ENCODE results near the gene C11orf52.
"Not testable (repeated sequence)": the region's sequence is repeated elsewhere in the genome, so short reads cannot be mapped to it uniquely, and the experiment has no call there.

C11orf52 gene

GRCh38 chr11:111913031-111913861 lies 5.5 kb upstream of the C11orf52 start:
- DNase-seq: no peak

DNA sequence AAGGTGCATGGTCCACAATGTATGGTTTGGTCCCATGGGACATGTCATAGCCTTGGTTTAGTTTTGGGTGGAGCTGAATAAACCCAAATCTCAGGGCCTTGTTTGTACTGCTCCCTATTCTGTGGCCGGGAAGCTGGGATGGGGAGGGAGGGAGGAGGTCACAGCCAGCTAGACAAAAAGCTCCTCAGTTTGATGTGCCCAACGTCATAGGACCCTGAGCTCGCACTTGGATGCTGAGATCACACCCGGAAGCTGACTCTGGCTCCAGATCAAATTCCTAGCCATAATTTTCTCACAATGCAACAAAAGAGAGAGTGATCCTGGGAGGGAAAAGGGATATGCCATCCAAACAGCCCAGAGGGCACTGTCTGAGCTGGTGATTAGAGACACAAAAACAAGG lies 4.7 kb upstream of the C11orf52 start:
- peak; percentile 55 for DNase-seq

- DNase-seq: no peak
These were observed 1.9 kb upstream of the C11orf52 start for GRCh38 chr11:111916768-111917167.

DNA sequence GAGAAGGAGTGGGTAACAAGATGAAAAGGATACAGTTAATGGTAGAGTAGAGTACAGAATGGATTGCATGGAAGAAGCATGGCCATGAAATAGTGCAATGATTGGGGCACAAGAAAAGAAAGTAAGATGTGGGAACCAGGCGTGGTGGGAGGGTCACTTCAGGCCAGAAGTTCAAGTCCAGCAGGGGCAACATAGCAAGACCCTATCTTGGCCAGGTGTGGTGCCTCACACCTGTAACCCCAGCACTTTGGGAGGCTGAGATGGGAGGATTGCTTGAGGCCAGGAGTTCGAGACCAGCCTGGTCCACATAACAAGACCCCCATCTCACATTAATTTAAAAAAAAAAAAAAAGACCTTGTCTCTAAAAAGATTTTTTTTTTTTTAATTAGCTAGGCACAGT lies 1.4 kb upstream of the C11orf52 start:
- no peak for DNase-seq

GRCh38 chr11:111917788-111918187 lies 925 bp upstream of the C11orf52 start:
- DNase-seq: no peak

DNA sequence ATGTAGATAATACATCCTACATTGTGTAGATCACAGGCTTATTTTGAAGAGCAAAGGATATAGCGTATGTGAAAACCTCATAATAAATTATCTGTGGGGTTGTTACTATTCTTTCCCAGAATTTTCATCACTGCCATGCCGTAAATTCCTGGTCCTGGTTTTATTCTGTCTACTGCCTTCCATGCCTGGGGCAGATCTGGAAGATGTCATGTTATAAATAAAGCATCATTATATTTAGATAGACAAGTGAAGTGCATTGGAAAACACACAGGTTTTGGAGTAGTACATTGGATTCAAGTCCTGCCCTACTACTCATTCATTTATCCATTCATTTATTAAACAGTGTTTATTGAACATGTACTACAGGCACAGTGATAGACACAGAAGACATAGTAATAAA lies 2.2 kb downstream of the C11orf52 start:
- no peak for DNase-seq

DNA sequence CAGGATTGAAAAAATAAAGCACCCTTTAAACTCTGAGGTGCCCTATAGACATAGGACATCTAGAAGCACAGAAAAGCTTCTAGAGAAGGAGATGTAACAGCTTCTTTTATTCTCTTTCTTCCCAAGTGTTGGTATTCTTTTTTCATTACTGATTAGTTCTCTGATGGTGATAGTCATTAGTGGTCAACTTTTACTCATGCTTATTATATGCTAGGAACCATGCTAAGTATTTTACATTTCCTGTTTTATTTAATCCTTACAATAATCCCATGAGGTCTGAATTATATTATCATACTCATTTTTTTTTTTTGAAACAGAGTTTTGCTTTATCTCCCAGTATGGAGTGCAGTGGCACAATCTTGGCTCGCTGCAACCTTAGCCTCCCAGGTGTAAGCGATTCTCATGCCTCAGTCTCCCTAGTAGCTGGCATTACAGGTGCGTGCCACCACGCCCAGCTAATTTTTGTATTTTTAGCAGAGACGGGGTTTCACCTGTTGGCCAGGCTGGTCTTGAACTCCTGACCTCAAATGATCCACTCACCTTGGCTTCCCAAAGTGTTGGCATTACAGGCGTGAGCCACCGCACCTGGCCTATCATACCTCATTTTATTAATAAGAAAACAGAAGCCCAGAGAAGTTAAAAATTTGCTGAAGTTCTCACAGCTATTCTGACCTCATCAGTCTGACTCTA lies 3.0 kb downstream of the C11orf52 start:
- no peak for DNase-seq

DNA sequence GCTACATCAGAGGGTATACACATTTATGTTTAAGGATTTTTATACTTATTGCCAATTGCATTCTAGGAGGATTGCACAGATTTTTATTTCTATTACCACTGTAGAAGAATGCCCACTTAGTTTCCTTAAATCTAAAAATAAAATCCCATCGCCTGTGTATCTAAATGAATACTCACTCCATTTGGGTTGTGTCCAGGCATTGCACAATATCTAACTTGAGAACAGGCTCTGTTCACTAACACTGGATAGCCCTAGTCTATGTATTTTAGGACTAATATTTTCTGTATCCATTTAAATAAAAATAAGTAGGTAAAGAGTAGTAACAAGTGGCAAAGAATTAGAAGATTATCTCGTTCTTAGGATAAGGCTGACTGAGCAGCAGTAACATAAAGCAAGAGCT lies 4.1 kb downstream of the C11orf52 start:
- peak; percentile 89 for DNase-seq

DNA sequence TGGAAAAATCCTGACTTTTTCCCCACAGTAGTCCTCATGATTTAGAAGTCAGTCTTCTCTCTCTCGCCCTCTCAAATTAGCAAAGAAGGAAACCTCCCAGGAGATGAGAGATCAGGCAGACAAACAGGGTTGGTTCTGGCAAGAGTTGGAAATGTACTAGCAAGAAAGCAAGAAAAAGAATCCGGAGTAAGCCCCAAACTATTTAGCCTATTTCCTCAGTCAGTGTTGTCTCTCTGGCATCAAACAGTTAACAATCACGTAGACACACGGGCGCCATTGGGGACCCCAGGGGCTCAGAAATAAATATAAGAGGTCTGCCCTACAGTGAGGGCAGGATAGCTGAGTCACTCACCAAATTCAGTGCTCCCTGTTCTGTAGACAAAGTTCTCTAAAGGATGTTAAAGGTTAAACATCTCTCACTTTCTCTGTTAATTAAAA lies 4.7 kb downstream of the C11orf52 start:
- DNase-seq: peak; percentile 72

DNA sequence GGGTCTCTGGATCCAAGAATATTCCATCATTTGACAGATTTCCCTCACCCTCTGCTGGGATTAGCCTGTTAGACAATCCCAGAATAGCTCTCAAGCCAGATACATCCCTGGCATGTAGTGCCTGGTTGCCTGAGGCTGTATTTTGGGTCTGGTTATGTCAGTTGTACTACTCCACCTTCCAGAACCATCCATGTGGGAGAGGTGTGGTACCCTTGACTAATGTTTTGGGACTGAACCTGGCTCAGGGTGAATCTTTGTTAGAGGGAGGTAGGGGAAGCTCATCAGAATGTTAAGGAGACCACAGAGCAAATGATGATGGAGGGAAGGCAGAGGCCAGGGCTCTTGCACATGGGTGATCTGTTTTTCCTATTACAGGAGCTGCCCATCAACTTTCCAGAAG lies 5.2 kb downstream of the C11orf52 start:
- DNase-seq: no peak

DNA sequence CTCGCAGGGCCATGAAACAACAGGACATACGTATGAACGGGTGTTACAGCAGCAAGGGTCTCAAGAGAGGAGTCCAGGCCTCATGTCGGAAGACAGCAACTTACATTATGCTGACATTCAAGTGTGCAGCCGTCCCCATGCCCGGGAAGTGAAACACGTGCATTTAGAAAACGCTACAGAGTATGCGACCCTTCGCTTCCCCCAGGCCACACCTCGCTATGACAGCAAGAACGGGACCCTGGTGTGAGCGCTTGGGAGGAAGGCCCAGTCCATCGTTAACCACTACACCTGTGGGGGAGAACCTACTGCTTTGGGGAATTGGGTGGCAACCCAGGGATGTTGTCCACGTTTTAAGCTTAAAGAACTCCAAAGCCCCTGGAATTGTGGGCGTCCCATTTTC lies 7.2 kb downstream of the C11orf52 start:
- DNase-seq: no peak

GRCh38 chr11:111926505-111927391 lies 8.0 kb downstream of the C11orf52 start:
- peak; percentile 96 for DNase-seq

GRCh38 chr11:111930472-111930871 lies 11.8 kb downstream of the C11orf52 start:
- no peak for DNase-seq

- DNase-seq: no peak
These were observed 13.9 kb downstream of the C11orf52 start for GRCh38 chr11:111932611-111932950.

DNA sequence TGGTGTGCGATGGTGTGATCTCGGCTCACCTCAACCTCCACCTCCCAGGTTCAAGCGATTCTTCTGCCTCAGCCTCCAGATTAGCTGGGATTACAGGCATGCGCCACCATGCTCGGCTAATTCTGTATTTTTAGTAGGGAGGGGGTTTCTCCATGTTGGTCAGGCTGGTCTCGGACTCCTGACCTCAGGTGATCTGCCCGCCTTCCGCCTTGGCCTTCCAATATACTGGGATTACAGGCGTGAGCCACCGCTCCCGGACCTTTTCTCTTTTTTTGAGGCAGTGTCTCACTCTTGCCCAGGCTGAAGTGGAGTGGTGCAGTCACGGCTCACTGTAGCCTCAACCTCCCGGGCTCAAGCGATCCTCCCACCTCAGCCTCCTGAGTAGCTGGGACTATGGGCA lies 14.5 kb downstream of the C11orf52 start:
- DNase-seq: not testable (repeated sequence)

GRCh38 chr11:111933872-111934271 lies 15.2 kb downstream of the C11orf52 start:
- peak; percentile 50 for DNase-seq

- DNase-seq: no peak
These were observed 15.6 kb downstream of the C11orf52 start for GRCh38 chr11:111934306-111934705.

GRCh38 chr11:111935317-111936039 lies 16.8 kb downstream of the C11orf52 start:
- peak; percentile 32 for DNase-seq

GRCh38 chr11:111936040-111936540 lies 17.4 kb downstream of the C11orf52 start:
- DNase-seq: no peak

DNA sequence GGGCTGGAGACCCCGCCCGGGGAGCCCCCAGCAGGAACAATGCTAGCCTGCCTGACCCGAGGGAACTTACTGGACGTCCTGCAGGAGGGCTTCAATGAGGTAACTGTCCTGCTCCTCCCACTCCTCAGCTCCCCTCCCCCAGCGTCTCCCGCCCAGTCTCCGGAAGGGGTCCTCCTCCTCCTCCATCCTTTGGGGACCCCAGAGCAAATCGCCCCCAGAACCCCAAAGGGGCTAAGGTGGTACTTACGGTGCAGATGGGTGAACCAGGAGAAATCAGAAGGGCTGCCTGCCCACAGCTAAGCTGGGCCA lies 18.7 kb downstream of the C11orf52 start:
- DNase-seq: no peak

GRCh38 chr11:111937844-111938243 lies 19.1 kb downstream of the C11orf52 start:
- DNase-seq: no peak

DNA sequence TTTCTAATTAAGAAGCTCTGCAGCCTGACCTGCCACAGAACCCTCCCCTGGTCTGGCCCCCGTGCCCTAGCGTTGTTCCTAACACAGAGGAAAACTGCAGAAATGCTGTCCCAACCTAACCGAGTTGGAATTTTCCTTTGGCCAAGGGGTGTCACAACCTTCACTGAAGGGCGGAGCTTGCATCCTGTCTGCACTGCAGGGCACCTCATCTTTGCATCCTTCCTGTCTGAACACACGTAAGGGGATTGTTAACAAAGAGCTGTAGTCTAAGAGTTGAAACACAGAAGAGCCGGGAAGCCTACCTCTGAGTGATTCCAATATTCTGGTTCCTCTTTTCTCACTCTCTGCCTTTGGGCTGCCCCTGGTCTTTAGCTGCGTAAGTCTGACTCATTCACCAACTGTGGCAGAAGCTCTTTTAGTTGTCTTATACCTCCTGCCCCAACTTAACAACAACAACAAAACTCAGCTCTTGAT lies 20.0 kb downstream of the C11orf52 start:
- DNase-seq: no peak

Data from fibroblast of upper back skin (primary cell).